Stimulated activated CD8-positive, alpha-beta memory T cell treated with anti-CD3 and anti-CD28 coated beads, Interleukin-7, amount 100 ng/mL, for 1 hour (primary cell): ENCODE results near the gene RAET1E.
"Not testable (repeated sequence)": the region's sequence is repeated elsewhere in the genome, so short reads cannot be mapped to it uniquely, and the experiment has no call there.

Experiments used
- DNase-seq, 2 donors: peaks; one replicate each; pipeline ENCODE4 v3.0.0-alpha.2; 2020; ENCODE audit warnings: low read depth in 2 of 2

Gene RAET1E, protein sequence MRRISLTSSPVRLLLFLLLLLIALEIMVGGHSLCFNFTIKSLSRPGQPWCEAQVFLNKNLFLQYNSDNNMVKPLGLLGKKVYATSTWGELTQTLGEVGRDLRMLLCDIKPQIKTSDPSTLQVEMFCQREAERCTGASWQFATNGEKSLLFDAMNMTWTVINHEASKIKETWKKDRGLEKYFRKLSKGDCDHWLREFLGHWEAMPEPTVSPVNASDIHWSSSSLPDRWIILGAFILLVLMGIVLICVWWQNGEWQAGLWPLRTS

DNA sequence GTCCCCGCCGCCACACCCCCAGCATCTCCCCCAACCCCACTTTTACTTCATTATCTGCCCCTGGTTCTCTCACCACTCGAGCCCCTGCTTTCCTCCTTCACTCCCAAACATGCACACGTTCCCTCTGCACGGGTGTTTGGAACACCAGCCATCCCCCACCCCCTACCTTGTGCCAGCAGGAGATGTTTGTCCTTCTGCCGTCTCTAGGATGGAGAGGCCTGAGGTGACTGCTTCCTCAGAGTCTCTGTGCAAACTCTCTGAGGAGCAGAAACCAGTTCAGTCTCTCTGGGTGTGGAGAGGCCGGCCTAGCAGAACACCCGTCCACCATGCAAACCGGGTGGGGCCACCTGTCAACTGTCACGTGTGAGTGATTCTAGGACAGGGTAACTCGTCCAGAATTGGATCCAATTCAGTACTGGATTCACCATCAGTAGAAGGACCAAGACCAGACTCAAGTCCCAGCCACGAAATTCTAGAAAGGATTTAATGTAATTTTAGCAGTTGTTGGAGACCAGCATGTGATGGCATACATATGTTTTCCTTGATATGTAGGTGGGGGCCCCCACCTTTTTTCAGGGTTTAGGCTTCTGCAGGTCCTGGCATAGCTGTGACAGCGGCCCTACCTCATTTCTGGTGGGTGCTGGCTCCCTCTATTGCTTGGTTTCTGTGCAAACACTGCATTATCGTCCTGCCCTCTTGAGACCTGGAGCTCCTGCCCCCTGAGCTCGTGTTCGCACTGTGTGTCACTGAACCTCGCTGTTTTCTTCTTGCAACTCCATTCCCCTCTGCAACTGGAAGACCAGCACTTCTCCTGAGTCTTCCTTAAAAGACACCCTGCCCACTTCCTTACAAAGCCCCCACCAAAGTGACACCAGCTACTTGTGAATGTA lies at the start of gene RAET1E:
Gene RAET1E, minus strand, starts transcription at position 259 of the 890 bp plus-strand sequence. CDS start 7,212 bp downstream, outside the sequence.
- DNase-seq = no peak

GRCh38 chr6:149947533-149947932 lies 49.6 kb upstream of the RAET1E start:
- DNase-seq = not testable (repeated sequence)

DNA sequence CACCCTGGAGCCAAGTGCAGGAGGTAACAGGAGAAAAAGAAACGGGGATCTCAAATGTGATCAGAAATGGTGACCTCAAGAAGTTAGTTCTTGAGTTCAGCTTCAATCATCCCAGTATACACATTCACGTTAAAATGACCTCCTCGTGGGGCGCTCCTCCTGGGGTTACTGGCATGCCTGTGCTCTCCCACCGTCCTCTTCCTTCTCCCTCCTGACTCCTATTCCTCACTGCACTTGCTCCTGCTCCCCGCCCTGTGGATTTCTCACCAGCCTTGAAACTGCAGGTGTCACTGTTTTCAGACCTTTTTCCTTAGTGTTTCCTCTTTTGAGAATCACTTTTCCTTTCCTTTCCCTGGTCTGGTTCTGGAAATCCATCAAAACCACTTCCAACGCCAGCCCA lies 48.7 kb upstream of the RAET1E start:
- not testable (repeated sequence) for DNase-seq

GRCh38 chr6:149945276-149945675 lies 47.4 kb upstream of the RAET1E start:
- not testable (repeated sequence) for DNase-seq

GRCh38 chr6:149943321-149943720 lies 45.4 kb upstream of the RAET1E start:
- not testable (repeated sequence) for DNase-seq

GRCh38 chr6:149942461-149942829 lies 44.5 kb upstream of the RAET1E start:
- DNase-seq = no peak

DNA sequence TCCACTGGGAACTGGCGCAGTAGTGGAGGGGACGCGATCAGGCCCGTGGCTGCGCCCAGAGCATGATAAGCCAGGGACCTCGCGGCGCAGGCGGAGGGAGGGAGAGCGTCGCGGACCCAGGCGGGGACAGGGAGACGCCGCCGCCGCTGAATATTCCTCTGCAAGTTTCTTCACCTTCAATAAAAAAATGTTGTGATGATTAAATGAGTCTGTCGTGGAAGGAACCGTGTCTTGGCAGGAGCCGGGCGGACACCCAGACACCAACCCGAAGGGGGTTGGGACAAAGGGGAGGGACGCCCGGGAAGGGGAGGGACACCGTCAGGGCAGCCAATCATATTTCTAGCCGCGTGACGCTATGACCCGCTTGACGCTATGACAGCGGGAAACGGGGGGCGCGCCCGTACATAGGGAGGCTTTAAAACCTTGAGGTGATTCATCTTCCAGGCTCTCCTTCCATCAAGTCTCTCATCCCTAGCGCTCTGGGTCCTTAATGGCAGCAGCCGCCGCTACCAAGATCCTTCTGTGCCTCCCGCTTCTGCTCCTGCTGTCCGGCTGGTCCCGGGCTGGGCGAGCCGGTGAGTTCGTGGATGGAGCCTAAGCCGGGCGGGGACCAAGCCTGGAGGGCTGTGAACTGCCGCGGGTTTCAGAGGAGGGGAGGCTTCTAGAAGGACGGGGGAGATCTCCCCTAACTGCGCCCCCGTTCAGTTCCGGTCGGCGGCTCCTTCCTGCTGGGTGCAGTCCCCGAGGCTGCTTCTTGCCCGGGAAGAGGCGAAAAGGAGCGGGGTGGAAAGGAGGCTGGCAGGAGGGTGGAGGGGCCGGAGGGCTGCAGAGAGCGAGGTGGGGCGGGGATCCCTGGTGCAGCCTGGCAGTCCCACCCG lies 43.9 kb upstream of the RAET1E start, which contains the start of gene ULBP2:
Gene ULBP2, plus strand, starts transcription at position 432 of the 878 bp plus-strand sequence. Its CDS starts 59 bp downstream, at position 491.
- peak; percentile 79 to 81 for DNase-seq

- DNase-seq = no peak
Measured at GRCh38 chr6:149940672-149940982, 42.7 kb upstream of the RAET1E start.

DNA sequence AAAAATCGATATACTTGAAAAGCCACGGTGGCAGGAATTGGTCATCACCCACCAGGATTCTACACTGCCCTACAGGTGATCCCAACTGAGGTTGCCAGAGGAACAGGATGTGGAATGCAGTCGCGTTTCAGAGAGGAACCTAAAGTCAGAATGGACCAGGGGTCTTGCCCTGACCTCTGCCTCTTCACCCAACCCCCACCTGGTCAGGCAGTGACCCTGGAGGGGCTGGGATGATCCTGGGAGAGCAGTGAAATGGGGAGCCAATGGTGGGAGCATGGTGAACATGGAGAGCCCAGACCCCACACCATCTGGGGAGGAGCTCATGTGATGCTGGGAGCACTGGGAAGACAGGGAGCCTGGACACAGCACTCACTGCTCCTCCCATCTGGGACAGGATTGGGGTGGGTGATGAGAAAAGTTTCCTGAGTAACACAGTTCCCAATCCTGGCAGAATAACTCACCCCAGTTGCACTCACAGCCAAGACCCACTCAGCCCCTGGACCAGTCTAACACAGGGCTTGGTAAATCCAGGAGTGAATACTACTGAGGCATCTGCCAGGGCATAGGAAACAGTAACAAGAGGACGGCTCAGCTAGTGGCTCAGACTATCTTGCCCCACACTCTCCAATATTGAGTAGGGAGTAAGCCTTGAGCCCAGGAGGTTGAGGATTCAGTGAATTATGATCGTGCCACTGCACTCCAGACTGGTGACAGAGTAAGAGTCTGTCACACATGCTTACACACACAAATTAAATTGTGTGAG lies 42.2 kb upstream of the RAET1E start:
- DNase-seq = no peak

DNA sequence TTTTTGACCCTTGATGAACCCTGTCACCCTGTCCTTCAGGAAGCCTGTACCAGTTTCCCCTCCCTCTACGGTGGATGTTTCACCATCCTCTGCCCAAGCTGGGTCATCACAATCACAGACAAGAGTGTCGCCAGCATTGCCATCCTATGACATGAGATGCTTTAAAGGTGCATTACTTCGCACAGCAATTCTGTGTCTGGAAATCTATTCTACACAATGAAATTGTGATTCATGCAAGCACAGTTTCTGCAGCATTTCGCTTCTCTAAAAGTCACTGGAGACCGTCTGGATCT lies 41.4 kb upstream of the RAET1E start:
- no peak for DNase-seq

DNA sequence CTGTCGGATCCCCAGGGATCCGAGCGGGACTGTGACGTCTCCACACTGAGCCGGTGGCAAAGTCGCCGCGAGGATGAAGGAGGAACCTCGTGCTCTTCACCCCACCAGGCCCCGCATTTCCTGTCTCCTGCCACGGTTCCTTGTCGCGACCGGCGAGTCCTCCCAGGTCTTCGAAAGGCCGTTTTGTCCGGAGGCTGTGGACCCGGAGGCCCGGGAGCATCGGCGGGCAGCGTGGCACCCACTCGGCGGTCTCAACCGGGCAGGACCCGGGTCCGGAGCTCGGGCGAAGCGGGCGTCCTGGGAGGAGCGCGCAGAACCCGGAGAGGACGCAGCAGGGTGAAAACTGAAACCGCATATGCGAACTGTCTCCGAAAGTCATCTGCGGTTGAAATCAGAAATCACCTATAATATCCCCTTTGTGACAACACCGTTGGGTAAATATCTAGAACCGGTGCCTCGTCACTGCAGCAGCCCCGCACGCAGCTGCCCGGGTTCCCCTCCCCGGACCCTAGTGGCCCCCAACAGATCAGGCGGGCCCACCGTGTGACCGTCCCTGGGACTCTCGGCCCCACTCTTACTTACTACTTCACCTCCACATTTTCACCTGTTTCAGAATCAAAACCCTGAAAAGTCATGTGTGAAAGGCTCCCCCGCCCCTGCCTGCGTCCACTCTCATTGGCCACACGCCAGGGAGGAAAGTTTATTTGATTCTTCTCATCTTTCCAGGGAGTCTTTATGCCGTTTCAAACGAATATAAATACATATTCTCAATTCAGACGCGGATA lies 40.9 kb upstream of the RAET1E start:
- DNase-seq = no peak

GRCh38 chr6:149938013-149938570 lies 40.2 kb upstream of the RAET1E start:
- not testable (repeated sequence) for DNase-seq

GRCh38 chr6:149936743-149937142 lies 38.8 kb upstream of the RAET1E start:
- DNase-seq = no peak

GRCh38 chr6:149935668-149936067 lies 37.8 kb upstream of the RAET1E start:
- no peak for DNase-seq

- no peak for DNase-seq
Measured at GRCh38 chr6:149935246-149935645, 37.3 kb upstream of the RAET1E start.

DNA sequence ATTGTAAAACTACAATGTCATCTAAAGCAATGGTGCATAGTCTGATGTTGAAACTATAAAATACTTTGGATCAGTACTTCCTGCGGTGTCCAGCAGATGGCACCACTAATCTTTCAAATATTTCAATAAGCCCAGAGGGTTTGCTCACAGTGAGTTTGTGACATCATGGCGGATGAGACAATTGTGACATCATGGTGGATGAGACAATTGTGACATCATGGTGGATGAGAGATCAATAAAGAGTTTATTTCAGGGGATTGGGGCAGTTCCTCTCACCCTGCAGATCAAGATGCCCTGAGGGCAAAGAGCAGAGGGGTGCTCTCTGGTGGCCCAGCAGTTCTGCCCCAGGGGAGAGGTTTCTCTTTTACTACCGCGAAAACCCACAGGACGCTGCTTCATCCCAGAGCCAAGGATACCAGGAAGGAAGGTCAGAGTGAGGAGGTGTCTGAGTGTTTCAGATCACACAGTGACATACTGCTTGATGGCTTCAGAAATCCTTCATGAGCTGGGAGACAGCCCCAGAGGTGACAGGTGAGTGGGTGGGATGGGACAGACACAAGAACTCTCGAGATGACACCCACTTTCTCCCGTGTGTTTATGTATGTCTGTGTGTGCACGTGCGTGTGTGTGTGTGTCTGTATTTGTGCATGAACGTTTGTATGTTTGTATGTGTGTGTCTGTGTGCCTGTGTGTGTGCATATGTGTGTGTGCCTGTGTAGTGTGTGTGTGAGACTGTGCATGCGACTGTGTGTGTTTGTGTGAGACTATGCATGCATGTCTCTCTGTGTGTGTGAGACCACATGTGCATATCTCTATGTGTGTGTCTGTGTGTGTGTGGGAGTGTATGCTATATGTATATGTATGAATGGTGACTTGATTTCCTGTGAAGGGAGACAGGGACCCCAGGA lies 36.6 kb upstream of the RAET1E start:
- DNase-seq = peak; percentile 40 to 57

- no peak for DNase-seq
Measured at GRCh38 chr6:149933461-149933860, 35.5 kb upstream of the RAET1E start.

DNA sequence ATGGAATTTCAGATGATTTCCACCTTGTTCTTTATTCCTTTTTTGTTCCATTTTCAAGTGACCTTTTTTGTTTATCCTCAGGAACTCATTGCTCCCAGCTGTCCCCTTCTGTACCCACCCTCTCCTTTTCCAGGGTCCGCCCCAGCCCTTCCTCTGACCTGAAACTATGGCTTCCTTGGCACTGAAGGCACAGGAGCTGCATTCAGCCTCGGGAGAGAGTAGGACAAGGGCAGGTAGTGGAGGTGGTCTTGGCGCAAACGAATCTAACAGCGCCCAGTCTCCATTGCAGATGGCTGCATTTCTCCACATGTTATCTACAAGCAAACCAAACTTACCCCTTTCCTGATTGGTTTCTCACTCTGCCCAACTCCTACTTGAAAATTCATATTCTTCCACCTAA lies 35.1 kb upstream of the RAET1E start:
- no peak for DNase-seq

DNA sequence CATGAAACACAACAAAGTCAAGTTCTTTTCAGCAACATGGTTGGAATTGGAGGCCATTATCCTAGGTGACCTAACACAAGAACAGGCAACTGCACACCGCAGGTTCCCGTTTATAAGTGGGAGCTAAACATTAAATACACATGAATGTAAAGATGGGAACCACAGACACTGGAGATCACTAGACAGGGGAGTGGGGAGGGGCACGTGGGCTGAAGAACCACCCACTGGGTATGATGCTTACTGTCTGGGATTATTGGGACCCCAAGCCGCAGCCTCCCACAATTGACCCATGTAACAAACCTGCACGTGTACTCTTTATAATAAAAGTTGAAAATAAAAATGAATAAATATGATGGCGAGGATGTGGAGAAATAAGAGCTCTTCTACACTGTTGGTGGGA lies 33.6 kb upstream of the RAET1E start:
- no peak for DNase-seq
